Measurements from ENCODE around the gene MX2.
"Not testable (repeated sequence)": the region's sequence is repeated elsewhere in the genome, so short reads cannot be mapped to it uniquely, and the experiment has no call there.

The MX2 gene, protein sequence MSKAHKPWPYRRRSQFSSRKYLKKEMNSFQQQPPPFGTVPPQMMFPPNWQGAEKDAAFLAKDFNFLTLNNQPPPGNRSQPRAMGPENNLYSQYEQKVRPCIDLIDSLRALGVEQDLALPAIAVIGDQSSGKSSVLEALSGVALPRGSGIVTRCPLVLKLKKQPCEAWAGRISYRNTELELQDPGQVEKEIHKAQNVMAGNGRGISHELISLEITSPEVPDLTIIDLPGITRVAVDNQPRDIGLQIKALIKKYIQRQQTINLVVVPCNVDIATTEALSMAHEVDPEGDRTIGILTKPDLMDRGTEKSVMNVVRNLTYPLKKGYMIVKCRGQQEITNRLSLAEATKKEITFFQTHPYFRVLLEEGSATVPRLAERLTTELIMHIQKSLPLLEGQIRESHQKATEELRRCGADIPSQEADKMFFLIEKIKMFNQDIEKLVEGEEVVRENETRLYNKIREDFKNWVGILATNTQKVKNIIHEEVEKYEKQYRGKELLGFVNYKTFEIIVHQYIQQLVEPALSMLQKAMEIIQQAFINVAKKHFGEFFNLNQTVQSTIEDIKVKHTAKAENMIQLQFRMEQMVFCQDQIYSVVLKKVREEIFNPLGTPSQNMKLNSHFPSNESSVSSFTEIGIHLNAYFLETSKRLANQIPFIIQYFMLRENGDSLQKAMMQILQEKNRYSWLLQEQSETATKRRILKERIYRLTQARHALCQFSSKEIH

GRCh38 chr21:41361786-41362604 lies at the start of gene MX2:
MX2 (plus strand) TSS chr21:41362027; CDS start chr21:41376907, 14,880 bp downstream.
- no peak for DNase-seq

DNA sequence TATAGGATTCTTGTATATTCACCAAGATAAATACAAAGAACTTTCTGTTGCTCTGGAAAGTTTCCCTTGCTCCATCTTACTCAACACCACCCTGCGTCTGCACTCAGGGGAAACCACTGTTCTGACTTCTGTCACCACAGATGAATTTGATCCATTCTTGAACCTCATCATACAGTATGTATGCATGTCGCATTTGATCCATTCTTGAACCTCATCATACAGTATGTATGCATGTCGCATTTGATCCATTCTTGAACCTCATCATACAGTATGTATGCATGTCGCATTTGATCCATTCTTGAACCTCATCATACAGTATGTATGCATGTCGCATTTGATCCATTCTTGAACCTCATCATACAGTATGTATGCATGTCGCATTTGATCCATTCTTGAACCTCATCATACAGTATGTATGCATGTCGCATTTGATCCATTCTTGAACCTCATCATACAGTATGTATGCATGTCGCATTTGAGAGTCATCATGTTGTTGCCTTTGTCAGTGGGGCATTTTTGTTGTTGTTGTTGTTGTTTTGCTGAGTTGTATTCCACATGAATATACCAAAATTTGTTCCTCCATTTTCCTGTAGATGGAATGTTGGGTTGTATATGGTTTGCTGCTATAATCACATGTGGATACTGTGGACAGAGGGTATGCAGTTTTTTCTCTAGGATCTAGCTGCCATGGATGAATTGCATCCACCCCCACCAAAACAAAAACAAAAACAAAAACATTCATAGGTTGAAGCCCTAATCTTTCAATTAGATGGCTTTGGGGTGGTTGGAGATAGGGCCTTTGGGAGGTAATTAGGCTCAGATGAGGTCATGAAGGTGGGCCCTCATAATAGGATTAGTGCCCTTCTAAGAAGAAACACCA lies 48.3 kb upstream of the MX2 start:
- not testable (repeated sequence) for DNase-seq

GRCh38 chr21:41315726-41316125 lies 46.1 kb upstream of the MX2 start:
- DNase-seq: no peak

DNA sequence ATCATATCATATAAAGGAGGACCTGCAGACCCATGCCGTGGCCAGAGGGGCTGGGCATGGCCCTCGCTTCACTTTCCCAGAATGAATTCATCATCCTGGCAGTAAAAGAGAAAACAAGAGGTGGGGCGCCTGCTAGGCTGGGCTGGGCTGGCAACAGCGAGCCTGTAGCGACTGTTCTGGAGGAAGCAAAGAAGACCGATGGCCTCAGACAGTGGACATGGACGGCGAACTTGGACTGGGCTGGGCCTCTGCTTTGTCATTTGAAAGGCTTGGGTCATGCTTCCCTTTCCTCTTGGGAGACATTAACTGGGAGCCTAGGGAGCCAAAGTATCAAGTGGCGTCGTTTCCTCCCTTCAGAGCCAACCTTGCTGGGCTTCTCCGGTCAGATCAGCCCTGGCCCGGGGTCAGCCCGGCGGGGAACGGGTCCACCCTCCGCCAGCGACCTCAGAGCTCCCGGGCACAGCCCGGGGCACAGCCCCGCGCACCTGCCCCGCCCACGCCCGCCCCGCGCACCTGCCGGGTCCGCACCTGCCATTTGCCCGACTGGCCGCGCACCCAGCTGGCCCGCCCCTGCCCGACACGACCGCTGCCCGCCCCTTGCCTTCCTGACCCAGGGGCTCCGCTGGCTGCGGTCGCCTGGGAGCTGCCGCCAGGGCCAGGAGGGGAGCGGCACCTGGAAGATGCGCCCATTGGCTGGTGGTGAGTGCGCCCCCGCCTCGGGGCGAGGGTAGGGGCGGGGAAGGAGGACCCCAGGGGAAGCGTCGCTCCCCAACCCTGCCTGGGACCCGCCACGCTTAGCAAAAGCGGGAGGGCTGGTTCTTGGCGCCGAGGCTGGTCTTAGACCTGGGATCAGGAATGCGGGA lies 45.4 kb upstream of the MX2 start, which contains the start of gene FAM3B:
FAM3B (plus strand) TSS at position 602 of the 863 bp plus-strand sequence; CDS start at position 681, 79 bp downstream.
- DNase-seq: no peak

- no peak for DNase-seq
Measured at GRCh38 chr21:41317063-41317392, 44.8 kb upstream of the MX2 start.

GRCh38 chr21:41317458-41317857 lies 44.4 kb upstream of the MX2 start:
- no peak for DNase-seq

GRCh38 chr21:41318218-41318617 lies 43.6 kb upstream of the MX2 start:
- no peak for DNase-seq

- no peak for DNase-seq
Measured at GRCh38 chr21:41319273-41319672, 42.6 kb upstream of the MX2 start.

DNA sequence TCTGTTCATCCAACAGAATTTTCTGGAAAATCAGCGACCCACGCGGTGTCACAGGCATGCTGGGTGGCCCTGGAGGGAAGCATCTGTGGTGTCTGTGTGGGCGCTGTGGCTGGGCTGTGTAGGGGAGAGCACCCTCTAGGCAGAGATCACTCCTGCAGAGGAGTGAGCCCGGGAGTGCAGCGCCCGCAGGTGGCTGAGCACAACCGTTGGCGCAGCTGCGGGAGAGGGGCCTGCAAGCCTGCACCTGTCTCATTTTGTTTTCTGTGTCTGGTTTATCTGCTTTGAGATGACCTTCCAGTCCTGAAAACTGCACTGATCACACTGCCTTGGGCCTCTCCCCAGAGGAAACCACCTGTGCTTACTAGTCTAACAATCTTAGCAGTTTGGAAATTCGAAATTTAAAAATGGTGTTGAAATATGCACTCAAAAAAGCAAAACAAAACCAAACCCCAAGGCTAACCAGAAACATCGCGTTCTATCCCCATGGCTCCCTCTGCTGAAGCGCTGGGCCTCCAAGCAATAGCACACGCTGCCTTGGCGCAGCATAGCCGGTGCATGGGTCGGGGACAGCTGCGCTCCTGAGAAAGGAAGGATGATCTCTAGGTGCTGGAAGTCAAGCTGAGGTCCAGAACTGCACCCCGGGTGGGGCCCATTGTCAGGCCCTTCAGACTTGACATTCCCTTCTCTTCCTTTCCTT lies 40.5 kb upstream of the MX2 start:
- no peak for DNase-seq

- no peak for DNase-seq
Measured at GRCh38 chr21:41321908-41322495, 39.8 kb upstream of the MX2 start.

GRCh38 chr21:41322496-41323382 lies 39.1 kb upstream of the MX2 start:
- no peak for DNase-seq

DNA sequence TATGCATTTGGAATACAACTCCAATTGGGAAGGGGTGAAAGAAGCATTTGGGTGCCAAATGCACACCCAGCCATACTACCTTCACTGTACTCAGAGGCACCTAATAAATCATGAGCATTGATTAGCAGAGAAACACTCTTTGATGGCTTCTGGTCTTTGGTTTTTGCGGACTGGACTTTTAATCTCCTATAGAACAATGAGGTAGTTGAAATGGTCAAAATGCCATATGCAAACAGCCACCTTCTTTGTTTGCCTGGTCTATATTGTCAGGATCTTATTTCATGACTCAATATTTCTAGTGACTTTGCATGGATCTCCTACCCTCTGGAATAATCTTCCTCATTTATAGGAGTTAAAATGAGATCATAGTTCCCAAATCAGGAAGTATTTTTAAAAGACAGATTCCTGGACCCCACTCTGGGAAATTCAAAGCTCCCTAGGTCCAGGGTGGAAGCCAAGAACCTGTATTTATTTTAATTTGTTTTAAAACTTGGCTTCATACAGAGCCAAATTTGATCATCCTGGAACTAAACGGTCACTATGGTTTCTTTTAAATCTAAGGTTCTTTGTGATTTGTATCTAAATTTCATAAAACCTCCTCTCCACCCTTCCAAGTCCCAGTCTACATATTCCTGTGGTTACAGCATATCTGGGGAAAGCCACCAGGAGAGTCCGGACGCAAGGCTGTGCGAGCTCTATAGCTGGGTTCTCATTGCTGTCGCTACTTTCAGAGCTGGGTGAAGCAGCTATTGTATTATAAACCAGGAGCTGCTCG lies 36.5 kb upstream of the MX2 start:
- DNase-seq: no peak

DNA sequence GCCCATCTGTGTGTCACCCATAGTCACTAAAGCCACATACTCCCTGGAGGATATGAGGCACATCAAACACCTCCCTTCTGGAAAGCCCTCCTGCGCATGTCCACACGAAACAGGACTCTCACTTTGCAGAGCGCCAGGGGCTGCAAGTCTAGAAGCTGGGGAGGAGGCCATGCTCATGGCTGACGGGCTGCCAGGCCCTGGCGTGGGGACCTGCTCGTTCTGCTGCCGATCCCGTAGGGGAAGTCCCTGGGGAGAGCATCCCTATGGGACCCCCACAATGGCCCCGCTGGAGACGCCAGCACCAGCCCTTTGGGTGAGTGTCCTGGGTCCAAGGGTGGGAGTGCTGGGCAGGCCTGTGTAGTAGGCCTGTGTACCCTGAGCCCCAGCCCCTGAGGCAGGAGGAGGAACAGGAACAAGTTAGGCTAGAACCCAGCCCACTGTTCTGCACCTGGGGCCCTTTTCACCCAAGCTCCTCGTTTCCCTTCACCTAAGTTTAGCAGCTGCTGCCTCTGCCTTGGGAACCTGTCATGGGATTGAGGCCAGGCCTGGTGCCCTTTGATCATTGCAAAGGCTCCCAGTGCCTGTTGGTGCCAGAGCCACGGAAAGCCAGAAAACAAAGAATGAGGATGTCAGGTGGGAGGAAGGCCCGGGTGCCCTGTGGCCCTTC lies 35.3 kb upstream of the MX2 start:
- DNase-seq: no peak

DNA sequence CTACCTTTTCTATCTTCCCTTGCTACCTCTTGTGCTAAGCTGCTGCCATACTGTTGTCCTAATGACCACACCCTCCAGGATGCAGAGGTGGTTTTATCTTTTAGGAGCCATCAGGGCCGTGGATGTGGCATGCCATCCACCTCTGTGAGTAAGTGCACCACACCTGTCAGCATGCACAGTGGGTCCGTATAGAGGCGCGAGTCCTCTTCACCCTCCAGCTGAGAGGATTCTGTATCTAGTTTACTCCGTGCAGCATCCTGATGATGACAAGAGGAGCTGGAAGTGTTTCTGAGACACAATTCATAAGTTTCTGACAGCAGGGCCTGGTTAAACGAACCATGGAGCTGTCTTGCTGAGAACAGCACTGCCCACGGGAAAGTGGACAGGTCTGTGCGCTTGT lies 34.1 kb upstream of the MX2 start:
- no peak for DNase-seq

- DNase-seq: no peak
Measured at GRCh38 chr21:41328660-41329607, 32.9 kb upstream of the MX2 start.

GRCh38 chr21:41333752-41334151 lies 28.1 kb upstream of the MX2 start:
- DNase-seq: no peak

DNA sequence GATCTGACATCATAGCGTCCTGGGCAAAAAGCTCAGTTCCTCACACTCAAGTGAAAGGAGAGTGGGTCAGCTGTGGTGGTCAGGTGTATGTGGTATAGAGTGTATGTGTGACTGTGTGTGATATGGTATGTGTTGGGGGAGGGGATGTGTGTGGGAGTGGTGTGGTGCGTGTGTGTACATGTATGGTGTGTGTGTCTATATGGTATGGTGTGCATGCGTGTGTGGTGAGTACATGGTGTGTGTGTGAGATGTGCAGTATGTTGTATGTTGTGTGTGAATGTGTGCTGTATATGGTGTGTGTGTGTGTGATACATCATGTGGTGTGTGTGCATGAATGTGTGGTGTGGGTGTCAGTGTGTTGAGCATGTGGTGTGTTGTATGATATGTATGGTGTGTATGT lies 24.3 kb upstream of the MX2 start:
- DNase-seq: no peak

Measured in NCI-H2081 treated with DMSO at 0.1 percent for 48 hours (cell line).